Gastroesophageal sphincter (tissue), 3 donors: ENCODE results near the gene OR10D3.

ENCODE experiments used
- POLR2AphosphoS5 ChIP-seq: sonication (generic); formaldehyde crosslinking; IDR thresholded peaks from one replicate; pipeline ENCODE4 v1.6.1; 2017; ENCODE audit warnings: antibody characterized with exemption
- TF ChIP-seq, protein P1 (sequence below), 4 experiments: fragments of 200-600 bp in 2 of 4; fragments of 450-650 bp in 2 of 4; sonication (generic) in 1 of 4; IDR thresholded peaks; one replicate each; pipeline ENCODE4 v1.5.1; 2017 to 2019; ENCODE audit warnings: antibody characterized with exemption in 4 of 4, mild to moderate bottlenecking in 2 of 4, moderate library complexity in 2 of 4

- TF ChIP-seq, protein P1, sequence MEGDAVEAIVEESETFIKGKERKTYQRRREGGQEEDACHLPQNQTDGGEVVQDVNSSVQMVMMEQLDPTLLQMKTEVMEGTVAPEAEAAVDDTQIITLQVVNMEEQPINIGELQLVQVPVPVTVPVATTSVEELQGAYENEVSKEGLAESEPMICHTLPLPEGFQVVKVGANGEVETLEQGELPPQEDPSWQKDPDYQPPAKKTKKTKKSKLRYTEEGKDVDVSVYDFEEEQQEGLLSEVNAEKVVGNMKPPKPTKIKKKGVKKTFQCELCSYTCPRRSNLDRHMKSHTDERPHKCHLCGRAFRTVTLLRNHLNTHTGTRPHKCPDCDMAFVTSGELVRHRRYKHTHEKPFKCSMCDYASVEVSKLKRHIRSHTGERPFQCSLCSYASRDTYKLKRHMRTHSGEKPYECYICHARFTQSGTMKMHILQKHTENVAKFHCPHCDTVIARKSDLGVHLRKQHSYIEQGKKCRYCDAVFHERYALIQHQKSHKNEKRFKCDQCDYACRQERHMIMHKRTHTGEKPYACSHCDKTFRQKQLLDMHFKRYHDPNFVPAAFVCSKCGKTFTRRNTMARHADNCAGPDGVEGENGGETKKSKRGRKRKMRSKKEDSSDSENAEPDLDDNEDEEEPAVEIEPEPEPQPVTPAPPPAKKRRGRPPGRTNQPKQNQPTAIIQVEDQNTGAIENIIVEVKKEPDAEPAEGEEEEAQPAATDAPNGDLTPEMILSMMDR (IDR thresholded peaks at IDR 0.05) = no peak
- TF ChIP-seq POLR2AphosphoS5 = no peak
These were observed 9.1 kb upstream of the OR10D3 start for GRCh38 chr11:124174001-124174583.
